K562 (cell line): Measurements from ENCODE around the gene SPATA13. TPM values are rescaled to one million over a fixed set of nuclear protein-coding genes. Genes with fewer than 3 reads are reported as not detected.
"Not testable (repeated sequence)": the region's sequence is repeated elsewhere in the genome, so short reads cannot be mapped to it uniquely, and the experiment has no call there.

Source experiments
- ATAC-seq: fragments of 200-7000 bp; cut with Tn5 transposase; 3 replicates; pipeline ENCODE4 v1.9.1; 2020; ENCODE audit warnings: moderate library complexity
- BruUV-seq: library from RNA; stranded (reverse); fragments of 400-500 nt; replicated peaks from 2 replicates; lab custom pipeline; 2021; lab: Mats Ljungman, UMichigan
- CTCF ChIA-PET: fragments of 300-600 bp; formaldehyde crosslinking; extraction: SDS; loops from one replicate; lab custom pipeline; 2021; ENCODE audit warnings: low intra/inter-chr PET ratio; lab: Yijun Ruan, JAX
- POLR2A ChIA-PET: fragments of 300-600, 350-650 bp; sonication (Branson Sonifier 250); formaldehyde crosslinking; extraction: SDS; loops from one replicate; lab custom pipeline; 2021; ENCODE audit warnings: antibody characterized with exemption, inconsistent platforms; lab: Yijun Ruan, JAX
- DNase-seq, 4 experiments: peaks; one replicate each; pipeline versions ENCODE4 v3.0.0 to v3.0.0-alpha.2; 2011 to 2018; ENCODE audit warnings: low spot score in 3 of 4, mixed read lengths in 3 of 4; ENCODE audit errors: extremely low read depth in 1 of 4
- FAIRE-seq: peaks from 2 replicates; lab custom pipeline; 2011; peaks lifted over from hg19 to GRCh38; lab: Jason Lieb, UNC
- H2AFZ ChIP-seq: 2 replicates; pipeline ENCODE4 v1.6.0; 2011; ENCODE audit warnings: low read depth, low read length, control low read depth, inconsistent platforms
- H3K27ac ChIP-seq: fragments of 200-600 bp; 3 replicates; pipeline ENCODE4 v1.8.0; 2011; ENCODE audit warnings: low read depth, mild to moderate bottlenecking, control low read depth, inconsistent platforms, low read length, moderate library complexity, mixed read lengths; ENCODE audit errors: extremely low read depth
- H3K27me3 ChIP-seq, 2 experiments: fragments of 300-600 bp in 1 of 2; 2 replicates in 1 of 2; 3 replicates in 1 of 2; pipeline versions ENCODE4 v1.6.0 to v1.8.0; 2011; ENCODE audit warnings: inconsistent platforms in 2 of 2, low read length in 2 of 2, mild to moderate bottlenecking in 1 of 2, mixed read lengths in 1 of 2, moderate library complexity in 1 of 2; ENCODE audit not compliant: control insufficient read depth in 2 of 2, insufficient read depth in 2 of 2
- H3K36me3 ChIP-seq: fragments of 300-600 bp; 3 replicates; pipeline ENCODE4 v1.8.0; 2011; ENCODE audit warnings: mild to moderate bottlenecking, low read length, inconsistent platforms; ENCODE audit not compliant: control insufficient read depth, insufficient read depth
- H3K4me1 ChIP-seq, 2 experiments: fragments of 200-600 bp in 1 of 2; replicated peaks in 1 of 2; 2 replicates in 1 of 2; 3 replicates in 1 of 2; pipeline versions ENCODE4 v1.5.1 to v1.8.0; 2011; ENCODE audit warnings: inconsistent platforms in 2 of 2, low read length in 2 of 2, mild to moderate bottlenecking in 1 of 2, mixed read lengths in 1 of 2, moderate library complexity in 1 of 2; ENCODE audit not compliant: control insufficient read depth in 2 of 2, insufficient read depth in 2 of 2
- H3K4me2 ChIP-seq: 2 replicates; pipeline ENCODE4 v1.6.1; 2011; ENCODE audit warnings: low read length, control low read depth, inconsistent platforms, mixed read lengths; ENCODE audit not compliant: insufficient read depth
- H3K4me3 ChIP-seq: fragments of 200-600 bp; sonication (generic), shearing (Covaris generic); 2 replicates; pipeline ENCODE4 v1.5.1; 2016; ENCODE audit warnings: control low read depth, inconsistent platforms
- H3K79me2 ChIP-seq: fragments of 200-600 bp; 3 replicates; pipeline ENCODE4 v1.8.0; 2011; ENCODE audit warnings: low read length, inconsistent platforms; ENCODE audit not compliant: control insufficient read depth, insufficient read depth
- H3K9ac ChIP-seq, 2 experiments: 2 replicates each; pipeline versions ENCODE4 v1.6.0 to v1.6.1; 2011; ENCODE audit warnings: low read depth in 2 of 2, low read length in 2 of 2, control low read depth in 1 of 2, inconsistent platforms in 1 of 2, mild to moderate bottlenecking in 1 of 2, mixed read lengths in 1 of 2; ENCODE audit not compliant: insufficient read depth in 1 of 2
- H3K9me1 ChIP-seq: one replicate; pipeline ENCODE4 v1.6.0; 2011; ENCODE audit warnings: inconsistent platforms, mild to moderate bottlenecking, low read length, moderate library complexity; ENCODE audit not compliant: control insufficient read depth, insufficient read depth
- H3K9me3 ChIP-seq: replicated peaks from 2 replicates; pipeline ENCODE4 v1.5.1; 2011; ENCODE audit warnings: low read depth, low read length, inconsistent platforms; ENCODE audit not compliant: control insufficient read depth, insufficient read depth
- H4K20me1 ChIP-seq: replicated peaks from 2 replicates; pipeline ENCODE4 v1.6.1; 2011; ENCODE audit warnings: low read length, inconsistent platforms, mixed read lengths; ENCODE audit not compliant: control insufficient read depth, insufficient read depth
- FOXK1 ChIP-seq: sonication (generic); formaldehyde crosslinking; IDR thresholded peaks from 2 replicates; pipeline ENCODE4 v1.8.0; 2022; ENCODE audit warnings: missing genetic modification reagents, mild to moderate bottlenecking, borderline replicate concordance
- NR2C2 ChIP-seq, 2 experiments: fragments of 200-800 bp in 1 of 2; sonication (Bioruptor generic) in 1 of 2; sonication (generic) in 1 of 2; formaldehyde crosslinking in 1 of 2; IDR thresholded peaks; 2 replicates each; pipeline versions ENCODE4 v1.6.1 to v1.8.0; 2016 to 2022; ENCODE audit warnings: mild to moderate bottlenecking in 1 of 2, missing compliant biosample characterization in 1 of 2, missing genetic modification characterization in 1 of 2, missing genetic modification reagents in 1 of 2
- SAFB ChIP-seq: fragments of 200-400 bp; formaldehyde crosslinking; IDR thresholded peaks from 2 replicates; pipeline ENCODE4 v1.6.1; 2017; ENCODE audit warnings: low read depth, low read length, borderline replicate concordance
- SMARCC2 ChIP-seq: fragments of 450-650 bp; IDR thresholded peaks from 2 replicates; pipeline ENCODE4 v1.6.1; 2017; ENCODE audit warnings: antibody characterized with exemption, moderate library complexity, mild to moderate bottlenecking, low read depth
- ZNF830 ChIP-seq: fragments of 250-450 bp; sonication (Bioruptor Pico); IDR thresholded peaks from 2 replicates; pipeline ENCODE4 v1.5.0; 2021; ENCODE audit warnings: mild to moderate bottlenecking
- WGBS: fragments of 100-300 bp; shearing (Covaris generic); methylation state at CpG from one replicate; pipeline ENCODE4 v1.1.6; 2016; ENCODE audit warnings: low coverage, mixed read lengths; ENCODE audit not compliant: insufficient coverage; ENCODE audit errors: missing lambda C conversion rate; 5-methylcytosine and 5-hydroxymethylcytosine counted together
- in situ Hi-C: fragments of 300-500 bp; cut with MboI; formaldehyde crosslinking; loops from 4 replicates; pipeline ENCODE4 v1.15.0; 2018; ENCODE audit warnings: inconsistent platforms, mixed read lengths
- intact Hi-C: fragments of 100-400 bp; cut with micrococcal nuclease; formaldehyde crosslinking; loops from 2 replicates; pipeline ENCODE4 v1.14.2; 2022
- polyA plus RNA-seq, 8 experiments: library from polyadenylated mRNA; depleted of rRNA in 4 of 8; stranded (reverse) in 5 of 8; unstranded in 3 of 8; fragments of >200 nt; fragmentation: Nextera tagmentation in 2 of 8; fragmentation: Illumina TruSeq in 1 of 8; extraction: Ambion mirVana in 2 of 8; extraction: Trizol in 1 of 8; gene quantifications; 2 replicates each; pipeline versions ENCODE4 v1.2.1 to v1.2.3, GENCODE V29; 2011 to 2014; ENCODE audit warnings: inconsistent platforms in 1 of 8, missing spikeins in 1 of 8
- total RNA-seq, 7 experiments: library from RNA; depleted of rRNA in 6 of 7; stranded (reverse); fragments of >200 nt in 6 of 7; fragmentation: Illumina TruSeq in 2 of 7; extraction: Trizol in 2 of 7; gene quantifications; 2 replicates each; pipeline versions ENCODE4 v1.2.1 to v1.2.3, GENCODE V29; 2011 to 2021; ENCODE audit warnings: low replicate concordance in 1 of 7
- TF ChIP-seq, protein P1 (sequence below): fragments of 450-650 bp; IDR thresholded peaks from 2 replicates; pipeline ENCODE4 v1.6.1; 2016; ENCODE audit warnings: low read depth, mild to moderate bottlenecking, moderate library complexity

Gene SPATA13
- total and polyA plus RNA-seq, 9 of the 15 experiments (the other 6 are each of a cell fraction or from before 2014, with no cell fraction given) = 0.08 to 0.99 (median 0.21) TPM; not detected in 2

DNA sequence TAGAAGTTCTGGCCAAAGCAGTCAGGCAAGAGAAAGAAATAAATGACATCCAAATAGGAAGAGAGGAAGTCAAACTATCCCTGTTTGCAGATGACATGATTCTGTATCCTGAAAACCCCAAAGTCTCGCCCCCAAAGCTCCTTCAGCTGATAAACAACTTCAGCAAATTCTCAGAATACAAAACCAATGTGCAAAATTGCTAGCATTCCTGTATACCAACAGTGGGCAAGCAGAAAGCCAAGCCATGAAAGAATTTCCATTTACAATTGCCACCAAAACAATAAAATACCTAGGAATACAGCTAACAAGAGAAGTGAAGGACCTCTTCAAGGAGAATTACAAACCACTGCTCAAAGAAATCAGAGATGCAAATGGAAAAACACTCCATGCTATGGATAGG, 44.6 kb downstream of the SPATA13 start:
- CTCF ChIA-PET, H3K79me2 ChIP-seq: not testable (repeated sequence)

DNA sequence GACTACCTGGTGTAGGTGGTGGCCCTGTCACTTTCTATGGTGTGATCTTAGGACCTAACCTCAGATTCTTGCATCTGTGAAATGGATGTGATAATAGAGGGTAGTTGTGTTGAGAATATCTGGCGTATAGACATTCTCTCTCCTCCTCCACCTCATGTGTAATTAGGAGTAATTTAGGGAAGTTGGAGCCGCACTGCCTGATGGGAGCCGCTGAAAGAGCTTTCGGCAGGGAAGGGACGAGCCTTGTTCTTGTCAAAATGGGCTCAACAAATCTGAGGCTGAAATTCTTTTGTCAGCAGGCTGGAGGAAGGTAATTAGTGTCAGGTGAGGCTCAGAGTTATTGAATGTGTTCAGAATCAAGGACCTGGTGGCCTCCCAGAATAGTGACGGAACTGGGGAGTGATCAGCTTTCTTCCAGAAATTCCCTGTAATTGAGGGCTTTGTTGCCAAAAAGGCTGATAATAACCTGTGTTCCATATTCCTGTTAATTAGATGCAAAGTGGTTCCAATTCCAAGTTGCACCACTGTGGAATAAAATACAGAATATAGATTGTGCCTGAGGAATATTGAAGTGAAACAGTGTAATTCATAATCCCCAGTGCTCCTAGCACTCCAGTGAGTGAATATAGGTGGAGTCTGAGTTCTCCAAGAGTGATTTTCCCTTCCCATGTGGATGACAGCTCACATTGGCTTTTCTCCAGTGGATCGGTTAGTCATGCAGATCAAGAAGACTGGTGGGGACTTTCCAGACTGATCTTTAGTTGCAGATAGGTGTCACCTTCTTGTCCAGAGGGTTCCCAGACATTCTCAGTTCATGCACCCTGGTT, 47.5 kb downstream of the SPATA13 start:
- DNase-seq (no peak), FAIRE-seq (no peak), ATAC-seq (no peak)
- no peak overlapping the region for H3K4me2 ChIP-seq
- H3K4me1 ChIP-seq = no peaks in the 10 kb centered on the region
- H3K9me1 ChIP-seq = no peaks in the 10 kb centered on the region
- no peaks in the 10 kb centered on the region for H4K20me1 ChIP-seq
- no TSS peak for BruUV-seq
- in situ Hi-C loops = loop anchor here (25.0 kb wide), 1 partner anchor 296 kb away; no protein-coding TSS in a partner anchor
- no peak overlapping the region for H3K9ac ChIP-seq
- ChIA-PET CTCF (no interaction called here), POLR2A (no interaction called here)
- no peak overlapping the region for H2AFZ ChIP-seq
- TF ChIP-seq ZNF830 (CRISPR knock-in tag) = no peak
- TF ChIP-seq, protein P1, sequence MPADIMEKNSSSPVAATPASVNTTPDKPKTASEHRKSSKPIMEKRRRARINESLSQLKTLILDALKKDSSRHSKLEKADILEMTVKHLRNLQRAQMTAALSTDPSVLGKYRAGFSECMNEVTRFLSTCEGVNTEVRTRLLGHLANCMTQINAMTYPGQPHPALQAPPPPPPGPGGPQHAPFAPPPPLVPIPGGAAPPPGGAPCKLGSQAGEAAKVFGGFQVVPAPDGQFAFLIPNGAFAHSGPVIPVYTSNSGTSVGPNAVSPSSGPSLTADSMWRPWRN = no peak
- no peak for TF ChIP-seq SMARCC2
- no peak for TF ChIP-seq NR2C2 (CRISPR knock-in tag; IDR thresholded peaks at IDR 0.05)
- TF ChIP-seq NR2C2 (tag; IDR thresholded peaks at IDR 0.05) = no peak
- TF ChIP-seq FOXK1 = no peak
- no peak for TF ChIP-seq SAFB
- H3K9me3 ChIP-seq = no peaks in the 10 kb centered on the region
- no peak overlapping the region for H3K27ac ChIP-seq
- no peaks in the 10 kb centered on the region for H3K36me3 ChIP-seq
- 0% methylated on average over 7 of the region's 7 CpGs for WGBS
- no peak overlapping the region for H3K4me3 ChIP-seq
- H3K27me3 ChIP-seq = no peaks in the 10 kb centered on the region
- intact Hi-C loops = no loop called here
- H3K79me2 ChIP-seq = no peaks in the 10 kb centered on the region

More for the DNA sequence above, 44.6 kb downstream of the SPATA13 start:
- in situ Hi-C loops = loop anchor here (25.0 kb wide), 1 partner anchor 293 kb away; no protein-coding TSS in a partner anchor
- H3K36me3 ChIP-seq, POLR2A ChIA-PET, H3K27ac ChIP-seq, H3K4me1 ChIP-seq, intact Hi-C loops, H4K20me1 ChIP-seq, H3K9me1 ChIP-seq, H3K4me3 ChIP-seq, H3K9ac ChIP-seq, H2AFZ ChIP-seq, DNase-seq, ATAC-seq, BruUV-seq, H3K9me3 ChIP-seq, H3K4me2 ChIP-seq, H3K27me3 ChIP-seq, FAIRE-seq: not testable (repeated sequence)
- 0% methylated on average over 1 of the region's 1 CpG for WGBS
